GM18517 (cell line): ENCODE data around the gene RFT1.
"Not testable (repeated sequence)": the region's sequence is repeated elsewhere in the genome, so short reads cannot be mapped to it uniquely, and the experiment has no call there.

Experiments used
- ATAC-seq: cut with Tn5 transposase; IDR thresholded peaks from one replicate; pipeline ENCODE4 v1.9.1; 2021; ENCODE audit warnings: mild to moderate bottlenecking, moderate library complexity; ENCODE audit not compliant: unreplicated experiment

RFT1 gene

DNA sequence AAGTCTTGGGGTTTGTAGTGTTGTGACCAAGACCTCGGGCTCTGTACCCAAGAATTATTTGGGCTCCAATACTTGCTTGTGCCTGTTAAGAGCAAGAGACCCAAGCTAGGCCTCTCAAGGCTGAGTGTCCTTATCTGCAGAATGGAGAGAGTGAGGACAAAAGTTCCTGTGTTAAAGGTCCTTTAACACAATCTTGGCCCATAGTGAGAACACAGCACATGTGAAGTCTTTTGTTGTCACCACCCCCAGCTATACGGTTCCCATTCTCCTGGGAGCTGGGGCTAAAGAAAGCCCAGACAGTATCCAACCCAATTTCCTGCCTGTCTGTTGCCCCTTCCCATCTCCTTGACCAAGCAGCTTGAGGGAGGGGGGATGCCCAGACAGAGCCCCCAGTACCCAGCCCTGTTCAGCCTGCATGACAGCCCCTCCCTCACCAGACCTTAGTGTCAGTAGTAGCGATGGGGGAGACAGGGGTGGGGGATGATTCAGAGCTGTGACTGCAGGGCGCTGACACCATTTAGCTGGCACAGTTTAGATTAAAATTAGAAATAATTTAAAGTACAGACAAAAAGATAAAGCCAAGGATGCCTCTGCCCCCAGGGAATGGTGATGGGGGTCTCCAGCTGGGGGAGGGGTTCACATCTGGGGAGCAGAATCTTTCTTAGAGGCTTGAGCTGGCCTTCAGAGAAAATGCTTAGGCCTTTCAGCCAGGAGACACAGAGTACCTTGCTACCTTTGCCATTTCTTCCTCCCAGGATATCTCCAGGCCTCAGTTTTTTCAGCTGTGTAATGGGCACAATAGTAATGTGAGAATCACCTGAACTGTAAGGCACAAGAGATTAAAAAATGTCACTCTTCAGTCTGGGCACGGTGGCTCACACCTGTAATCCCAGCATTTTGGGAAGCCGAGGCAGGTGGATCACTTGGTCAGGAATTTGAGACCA lies 33.5 kb upstream of the RFT1 start:
- ATAC-seq, result no peak

DNA sequence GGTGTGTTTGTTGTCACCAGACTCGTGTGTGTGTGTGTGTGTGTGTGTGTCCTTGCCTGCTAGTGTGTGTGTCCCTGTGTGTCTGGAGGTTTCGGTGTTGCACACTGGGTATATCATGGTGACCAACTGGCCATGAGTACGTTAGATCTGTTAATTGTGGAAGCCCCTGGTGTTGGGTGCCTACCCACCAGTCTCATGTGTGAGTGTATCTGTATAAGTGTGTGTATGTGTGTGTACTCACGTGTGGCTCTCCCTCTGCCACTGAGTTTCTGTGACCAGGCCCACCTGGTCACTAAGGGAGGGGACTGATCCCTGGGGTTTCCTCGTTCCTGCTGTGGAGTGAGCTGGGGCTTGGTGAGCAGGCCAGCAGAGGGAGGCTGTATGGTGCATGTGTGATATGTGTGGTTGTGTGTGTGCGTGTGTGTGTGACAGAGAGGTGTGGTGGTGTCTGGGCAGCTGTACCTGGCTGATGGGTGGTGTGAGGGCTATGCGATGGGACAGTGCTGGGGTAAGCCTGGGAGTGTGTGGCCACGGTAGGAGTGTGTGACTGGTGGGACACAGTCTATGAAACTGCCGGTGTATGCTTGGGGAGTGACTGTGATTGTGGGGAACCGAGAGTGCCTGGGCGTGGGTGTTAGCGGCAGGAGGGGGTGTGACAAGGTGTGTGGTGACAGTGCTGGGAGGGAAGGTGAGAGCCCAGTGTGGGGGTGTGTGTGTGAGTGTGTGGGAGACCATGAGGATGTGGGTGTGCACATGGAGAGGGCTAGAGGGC lies 32.6 kb upstream of the RFT1 start:
- no peak for ATAC-seq

DNA sequence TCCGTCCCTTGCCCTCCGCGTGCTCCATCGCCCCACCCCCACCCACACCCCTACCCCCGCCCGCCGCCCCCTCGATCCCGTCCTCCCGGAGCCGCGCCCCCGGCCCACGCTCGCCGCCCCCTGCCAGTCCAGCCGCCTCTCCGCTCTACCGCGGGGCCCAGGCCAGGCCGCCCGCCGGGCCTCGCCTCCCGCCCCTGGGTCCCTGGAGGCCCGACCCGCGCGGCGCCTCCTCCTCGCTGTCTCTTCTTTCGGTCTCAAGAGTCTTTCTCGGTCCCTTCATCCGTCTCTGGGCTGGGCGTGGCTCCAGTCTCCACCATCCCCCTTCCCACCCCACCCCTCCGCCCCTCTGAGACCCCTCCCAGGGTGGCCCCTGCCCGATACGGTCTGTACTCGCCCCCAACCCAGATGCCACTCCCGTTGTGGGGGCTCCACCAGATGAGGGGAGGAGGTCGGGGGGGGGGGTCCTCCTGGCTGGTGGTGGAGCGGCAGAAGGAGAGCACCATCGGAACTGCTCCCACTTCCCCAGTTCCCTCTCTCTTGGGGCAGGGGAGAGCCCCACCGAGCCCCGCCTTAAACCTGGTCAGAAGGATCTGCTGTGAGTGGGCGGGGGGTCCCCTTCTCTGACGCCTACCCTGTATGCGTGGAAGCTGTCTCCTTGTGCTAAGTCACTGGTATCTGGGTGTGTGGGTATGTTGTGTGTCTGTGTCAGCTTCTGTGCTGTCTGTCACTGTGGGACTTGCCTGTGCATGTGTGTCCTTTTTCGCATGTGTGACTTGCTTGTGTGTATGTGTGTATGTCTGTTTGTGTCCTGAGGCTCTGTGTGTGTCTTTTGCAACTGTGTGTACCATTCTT lies 31.8 kb upstream of the RFT1 start:
- ATAC-seq, result no peak

DNA sequence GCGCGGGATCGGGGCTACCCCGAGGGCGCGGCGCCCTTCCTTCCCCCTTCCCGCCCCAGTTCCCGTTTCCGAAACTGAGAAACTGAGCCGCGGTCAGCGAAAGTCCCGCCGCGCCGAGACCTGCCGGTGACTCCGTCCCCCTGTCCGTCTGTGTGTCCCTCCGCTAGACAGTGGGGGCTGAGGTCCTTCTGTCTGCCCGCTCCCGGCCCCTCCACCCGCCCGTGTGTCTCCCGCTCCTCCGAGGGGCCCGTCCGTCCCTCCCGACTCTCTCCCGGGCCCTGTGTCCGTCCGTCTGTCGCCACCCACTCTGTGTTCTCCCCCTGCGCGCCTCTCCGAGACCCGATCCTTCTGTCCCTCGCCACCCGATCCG lies 31.2 kb upstream of the RFT1 start:
- ATAC-seq, result no peak

DNA sequence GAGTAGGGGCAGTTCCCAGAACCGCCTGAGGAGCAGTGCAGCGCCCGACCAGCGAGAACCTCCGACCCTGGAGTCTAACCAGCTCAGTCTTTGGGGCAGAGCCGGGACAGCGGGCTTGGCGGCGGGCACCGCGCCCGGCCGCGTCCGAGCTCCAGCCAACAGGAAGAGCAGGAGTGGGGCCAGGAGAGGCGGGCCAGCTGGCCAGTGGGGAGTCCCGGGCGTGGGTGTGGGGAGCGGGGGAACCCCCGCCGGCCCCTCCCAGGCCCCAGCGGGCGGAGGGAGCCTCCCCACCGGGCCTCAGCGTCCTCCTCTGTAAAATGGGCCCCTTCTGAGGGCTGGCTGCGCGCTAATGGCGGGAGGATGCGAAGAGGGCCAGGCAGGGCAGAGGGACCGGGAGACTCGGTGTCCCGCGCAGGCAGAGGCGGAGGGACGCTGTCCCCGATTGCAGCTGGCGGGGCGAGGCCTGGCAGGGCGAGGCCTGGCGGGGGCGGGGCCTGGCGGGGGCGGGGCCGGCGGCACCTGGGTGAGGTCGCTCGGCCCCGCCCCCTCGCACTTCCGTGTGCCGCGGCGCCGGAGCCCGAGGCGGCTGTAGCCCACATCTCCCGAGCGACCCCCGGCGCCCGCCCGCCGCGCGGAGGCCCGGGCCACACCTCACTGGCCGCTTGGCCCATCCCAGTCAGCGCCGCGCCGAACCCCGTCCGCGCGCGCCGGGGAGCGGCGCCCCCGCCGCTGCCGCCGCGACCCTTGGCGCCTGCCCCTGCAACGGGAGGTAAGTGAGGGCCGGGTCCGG lies 30.6 kb upstream of the RFT1 start, which contains the start of gene PRKCD:
Gene PRKCD (plus strand): TSS at position 550 of the 790 bp plus-strand sequence. CDS start 17,214 bp downstream, outside the sequence.
- peak; percentile 55 for ATAC-seq

DNA sequence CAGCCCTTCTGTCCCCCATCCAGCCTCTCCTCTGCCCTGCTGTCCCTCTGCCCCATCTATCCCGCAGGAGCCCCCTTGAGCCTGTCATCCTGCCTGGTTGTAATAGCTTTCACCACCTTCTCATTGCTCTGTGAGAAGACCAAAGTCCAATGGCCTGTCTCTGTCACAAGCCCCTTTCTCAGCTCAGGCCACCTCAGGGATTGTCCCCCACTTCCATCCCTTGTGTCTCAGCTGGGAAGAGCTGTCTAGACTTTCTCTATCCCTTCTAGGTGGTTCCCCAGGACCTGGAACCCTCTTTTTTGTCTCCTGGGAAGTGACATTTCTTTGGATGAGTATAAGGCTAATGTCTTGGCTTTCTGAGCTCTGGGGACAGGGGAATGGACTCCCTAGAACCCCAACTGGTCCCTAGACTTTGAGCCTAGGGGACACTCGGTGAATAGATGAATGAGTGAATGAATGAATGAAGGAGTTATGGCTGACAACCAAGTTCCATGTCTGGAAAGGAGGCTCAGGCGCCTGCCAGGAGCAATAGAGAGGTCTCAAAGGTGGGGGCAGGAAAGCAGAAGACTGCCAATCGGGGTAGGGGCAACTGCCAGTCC lies 29.9 kb upstream of the RFT1 start:
- ATAC-seq, result no peak

DNA sequence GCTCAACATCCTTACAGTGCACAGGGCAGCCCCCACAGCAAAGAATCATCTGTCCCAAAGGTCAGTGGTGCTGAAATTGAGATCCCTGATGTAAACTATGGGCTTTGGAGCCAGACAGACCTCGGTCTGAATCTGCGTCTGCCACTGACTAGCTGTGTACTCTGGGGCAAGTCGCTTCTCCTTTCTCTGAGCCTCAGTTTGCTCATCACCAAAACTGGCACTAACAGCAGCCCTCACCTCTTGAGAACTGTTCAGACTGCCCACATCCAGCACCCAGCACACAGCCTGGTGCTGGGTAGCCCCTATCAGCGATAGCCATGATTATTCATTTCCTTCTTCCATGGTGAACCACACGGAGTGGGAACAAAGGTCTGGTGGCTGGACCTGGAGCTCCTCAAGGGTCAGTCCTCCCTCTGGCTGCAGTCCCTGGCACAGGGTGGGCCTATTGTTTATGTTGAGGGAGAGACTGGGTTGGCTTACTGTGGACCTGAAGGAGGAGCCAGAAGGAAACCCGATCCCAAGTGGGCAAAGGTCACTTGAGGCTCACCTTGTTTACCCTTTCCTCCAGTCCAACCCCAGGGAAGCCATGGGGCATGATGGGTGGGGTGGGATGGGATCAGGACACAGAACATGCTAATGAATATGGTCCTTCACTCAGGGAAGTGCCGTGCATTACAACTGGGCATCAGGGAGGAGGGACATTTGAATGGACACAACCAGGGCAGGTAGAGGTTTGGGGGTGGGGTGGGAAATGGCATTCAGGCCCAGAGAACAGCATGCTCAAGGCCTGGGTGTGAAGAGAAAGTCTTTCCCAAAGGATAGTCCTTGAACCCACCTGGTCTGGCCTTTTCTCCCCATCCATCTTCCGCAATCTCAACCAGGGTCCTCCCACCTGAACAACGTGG lies 29.2 kb upstream of the RFT1 start:
- ATAC-seq, result no peak

DNA sequence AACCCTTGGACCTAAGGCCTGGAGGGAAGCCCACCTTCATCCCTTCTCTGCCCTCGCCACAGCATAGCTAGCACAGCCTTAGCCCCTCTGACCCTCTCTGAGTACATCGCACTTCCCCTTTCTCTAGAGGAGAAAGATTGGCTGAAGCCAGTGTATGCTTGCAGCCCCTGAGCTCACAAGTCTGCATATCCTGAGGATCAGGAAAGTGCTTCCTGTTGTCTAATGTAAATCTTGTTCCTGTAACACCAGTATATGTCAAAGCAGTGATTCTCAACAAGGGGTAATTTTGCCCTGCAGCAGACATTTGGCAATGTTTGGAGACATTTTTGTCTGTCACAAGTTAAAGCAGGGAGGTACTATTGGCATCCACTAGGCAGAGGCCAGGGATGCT lies 28.5 kb upstream of the RFT1 start:
- no peak for ATAC-seq

DNA sequence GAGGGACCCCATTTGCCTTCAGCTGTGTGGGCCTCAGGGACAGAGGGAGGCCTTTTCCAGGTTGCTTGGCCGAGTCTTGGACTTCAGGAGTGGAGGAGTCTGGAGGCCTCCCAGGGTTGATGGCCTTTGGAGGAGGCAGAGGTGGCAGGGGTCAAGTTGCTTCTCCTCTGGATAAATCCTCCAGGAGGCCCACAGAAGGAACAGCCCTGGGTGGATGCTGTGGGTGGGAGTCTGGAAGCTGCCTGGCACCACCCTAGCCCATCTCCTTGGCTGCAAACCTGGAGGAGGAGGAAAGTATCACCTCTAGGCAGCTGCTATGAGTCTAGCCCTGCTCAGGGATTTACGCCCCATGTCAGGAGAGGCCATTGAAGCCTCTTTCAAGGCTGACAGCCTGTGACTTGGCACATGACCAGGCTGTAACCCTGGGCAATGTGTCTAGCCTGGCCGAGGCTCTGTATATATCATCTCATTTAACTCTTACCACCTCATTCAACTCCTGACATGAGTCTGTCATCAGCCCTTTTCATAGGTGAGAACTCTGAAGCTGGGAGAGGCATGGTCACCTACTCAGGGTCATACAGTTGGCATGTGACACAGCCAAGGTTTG lies 27.8 kb upstream of the RFT1 start:
- ATAC-seq, result no peak

DNA sequence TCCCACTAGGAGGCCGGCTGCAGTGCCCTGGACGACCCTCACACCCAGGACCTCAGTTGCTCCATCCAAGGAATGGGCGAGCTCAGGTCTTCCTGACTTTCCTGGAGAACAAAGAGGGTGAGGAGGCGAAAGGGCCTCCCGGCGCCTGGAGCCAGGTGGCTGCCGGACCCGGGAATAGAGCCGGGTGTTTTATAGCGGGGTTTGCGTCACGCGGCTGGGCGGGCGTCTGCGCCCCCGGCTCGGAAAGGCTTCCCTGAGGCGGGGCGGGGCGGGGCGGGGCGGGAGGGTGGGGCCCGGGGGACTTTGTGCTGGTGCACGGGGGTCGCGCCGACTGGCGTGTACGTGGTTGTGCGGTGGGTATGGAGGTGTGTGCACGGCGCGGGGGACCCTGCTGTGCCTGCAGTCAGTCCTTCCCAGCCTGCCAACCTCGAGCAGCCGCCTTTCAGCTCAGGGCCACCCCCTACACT lies 26.2 kb upstream of the RFT1 start:
- no peak for ATAC-seq

DNA sequence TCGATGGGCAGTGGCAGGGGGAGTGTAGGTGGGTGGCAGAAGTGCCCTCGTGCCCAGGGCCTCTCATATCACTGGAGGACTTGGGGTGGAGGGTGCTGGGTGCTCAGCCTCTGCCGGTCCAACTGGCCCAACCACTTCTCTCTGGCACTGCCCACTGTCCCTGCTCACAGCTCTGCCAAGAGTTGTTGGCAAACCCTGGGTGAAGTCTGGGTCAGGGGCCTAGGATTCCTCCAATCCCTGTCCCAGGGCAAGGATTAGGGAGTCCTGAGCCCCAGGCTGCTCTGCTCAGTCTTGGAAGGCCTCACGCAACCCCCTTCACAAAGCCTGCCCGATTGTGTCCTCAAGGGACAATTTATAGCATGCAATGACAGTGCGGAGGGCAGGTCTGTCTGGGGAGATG lies 25.5 kb upstream of the RFT1 start:
- no peak for ATAC-seq

DNA sequence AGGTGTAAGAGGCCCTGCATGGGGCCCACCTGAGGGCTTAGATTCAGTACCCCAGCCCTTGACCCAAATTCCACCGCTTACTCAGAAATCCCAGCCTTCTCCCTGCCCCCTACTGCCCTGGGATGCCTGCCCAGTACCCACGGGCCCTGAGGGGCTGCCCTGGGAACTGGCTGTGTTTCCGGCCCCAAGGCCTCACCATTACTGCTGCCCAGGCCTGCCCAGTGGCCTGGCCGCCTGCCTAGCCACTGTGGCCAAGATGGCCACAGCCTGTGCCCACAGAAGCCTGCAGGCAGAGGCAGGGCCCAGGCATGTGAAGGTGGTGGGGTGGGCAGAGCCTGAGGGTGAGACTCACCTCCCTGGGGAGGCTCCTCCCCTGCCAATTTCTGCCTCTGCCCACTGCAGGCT lies 24.6 kb upstream of the RFT1 start:
- ATAC-seq, result no peak

DNA sequence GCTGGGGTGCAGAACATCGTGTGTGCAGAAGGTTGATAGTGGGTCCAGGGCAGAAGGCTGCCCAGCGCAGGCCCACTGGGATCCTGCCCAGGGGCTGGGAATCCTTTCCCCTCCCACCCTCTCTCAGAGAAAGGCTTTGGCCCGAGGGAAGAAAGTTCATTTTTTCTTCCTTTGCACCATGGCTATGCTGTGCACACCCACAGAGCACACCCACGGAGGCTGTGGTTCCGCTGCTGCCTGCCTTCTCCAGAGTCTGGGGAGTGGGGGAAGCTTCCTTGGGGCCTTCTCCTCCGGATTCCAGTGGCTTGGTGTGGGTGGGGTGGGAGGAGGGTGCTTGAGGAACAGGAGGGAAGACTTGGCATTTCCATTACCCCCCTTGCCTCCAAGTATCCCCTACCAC lies 23.7 kb upstream of the RFT1 start:
- no peak for ATAC-seq

DNA sequence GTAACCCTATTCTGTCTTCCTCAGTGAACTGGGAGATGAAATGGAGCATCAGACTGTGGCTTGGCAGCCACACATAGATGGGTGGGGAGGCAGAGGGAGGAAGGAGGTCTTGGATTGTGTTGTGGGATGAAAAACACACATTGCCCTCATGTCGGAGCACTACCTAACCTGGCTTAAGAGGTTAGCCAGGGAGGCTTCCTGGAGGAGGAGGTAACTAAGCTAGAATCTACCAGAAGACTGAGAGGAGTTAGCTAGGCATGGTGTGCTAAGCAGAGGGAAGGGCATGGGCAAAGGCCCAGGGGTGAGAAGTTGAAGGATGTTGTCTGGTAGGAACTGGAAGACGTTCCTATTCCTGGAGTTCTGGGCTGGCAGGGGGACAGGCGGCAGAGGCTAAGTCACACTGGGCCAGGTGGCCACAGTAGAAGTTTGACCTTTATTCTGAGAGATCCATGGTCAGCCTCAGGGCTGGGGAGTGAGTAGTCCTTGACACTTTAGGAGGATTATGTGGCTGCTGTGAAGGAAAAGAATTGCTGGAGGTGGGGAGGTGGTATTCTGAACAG lies 23.1 kb upstream of the RFT1 start:
- no peak for ATAC-seq

DNA sequence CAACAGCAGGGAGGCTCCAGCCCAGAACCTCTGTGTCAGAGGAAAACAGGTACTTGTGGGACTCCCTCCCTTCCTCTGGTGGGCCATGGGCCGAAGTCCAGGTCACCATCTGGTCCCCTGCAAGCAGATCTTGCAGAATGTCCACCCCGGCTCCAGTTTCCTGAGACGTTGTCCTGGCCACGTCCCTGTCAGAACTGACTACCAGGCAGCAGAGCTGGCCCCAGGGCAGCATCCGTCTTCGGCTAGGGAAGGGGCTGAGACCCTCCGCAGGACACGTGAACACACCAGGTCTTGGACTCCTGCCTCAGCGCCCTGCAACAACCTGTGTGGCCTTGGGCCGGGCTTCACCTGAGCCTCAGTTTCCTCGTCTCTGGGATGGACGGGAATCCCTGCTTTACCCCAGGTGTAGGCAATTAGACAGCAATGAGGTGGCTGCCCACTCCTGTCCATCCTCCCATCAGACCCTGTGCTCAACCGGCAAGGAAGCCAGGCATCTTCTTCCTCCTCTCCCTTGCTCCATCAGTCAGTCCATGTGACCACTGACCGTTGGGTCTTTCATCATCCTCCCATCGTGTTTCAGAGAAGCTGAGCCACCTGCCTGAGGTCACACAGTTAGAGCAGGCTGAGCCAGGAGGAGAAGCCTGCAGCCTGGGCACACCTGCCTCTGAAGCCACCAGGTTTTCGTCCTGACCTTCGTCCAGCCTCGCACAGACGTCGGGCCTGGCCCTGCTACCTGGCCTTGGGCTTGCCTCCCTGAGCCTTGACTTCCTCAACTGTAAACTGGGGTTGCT lies 21.8 kb upstream of the RFT1 start:
- ATAC-seq, result no peak

DNA sequence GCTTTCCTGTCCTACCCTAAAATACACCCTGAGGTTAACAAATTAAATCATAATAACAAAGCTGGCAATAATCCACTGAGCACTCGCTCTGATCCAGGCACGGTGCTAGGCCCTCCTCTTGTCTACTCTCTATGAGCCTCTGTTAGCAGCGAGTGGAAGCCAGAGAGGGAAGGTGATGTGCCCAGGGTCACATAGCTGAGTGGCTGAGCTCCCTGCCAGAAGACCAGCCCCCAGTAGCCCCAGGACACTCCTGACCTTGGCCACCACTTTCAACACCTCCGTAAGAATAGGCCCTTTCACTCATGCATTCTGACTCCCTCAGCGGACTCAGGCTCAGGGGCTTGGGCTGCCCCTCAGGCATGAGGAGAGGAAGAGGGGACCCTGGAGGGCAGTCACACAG lies 21.2 kb upstream of the RFT1 start:
- ATAC-seq, result no peak

DNA sequence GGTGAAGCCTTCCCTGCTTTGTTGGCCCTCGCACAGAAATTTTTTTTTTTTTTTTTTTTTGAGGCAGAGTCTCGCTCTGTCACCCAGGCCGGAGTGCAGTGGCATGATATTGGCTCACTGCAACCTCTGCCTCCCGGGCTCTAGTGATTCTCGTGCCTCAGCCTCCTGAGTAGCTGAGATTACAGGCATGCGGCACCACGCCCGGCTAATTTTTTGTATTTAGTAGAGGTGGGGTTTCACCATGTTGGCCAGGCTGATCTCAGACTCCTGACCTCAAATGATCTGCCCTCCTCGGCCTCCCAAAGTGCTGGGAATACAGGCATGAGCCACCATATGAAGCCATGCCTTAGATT lies 20.8 kb upstream of the RFT1 start:
- not testable (repeated sequence) for ATAC-seq
